HG03432 (cell line): ENCODE measurements around the gene UBE2H.
A peak's percentile ranks its signal among the peaks of the same experiment; 100 is the strongest.
"Not testable (repeated sequence)": the region's sequence is repeated elsewhere in the genome, so short reads cannot be mapped to it uniquely, and the experiment has no call there.

Source experiments
- ATAC-seq: cut with Tn5 transposase; IDR thresholded peaks from one replicate; pipeline ENCODE4 v1.9.1; 2021; ENCODE audit warnings: mild to moderate bottlenecking, moderate library complexity; ENCODE audit not compliant: unreplicated experiment

The UBE2H gene

GRCh38 chr7:129909669-129910068, 43.1 kb downstream of the UBE2H start:
- no peak for ATAC-seq

GRCh38 chr7:129908181-129908580, 44.6 kb downstream of the UBE2H start:
- ATAC-seq, result no peak

- no peak for ATAC-seq
Measured at GRCh38 chr7:129907122-129907736, 45.5 kb downstream of the UBE2H start.

GRCh38 chr7:129906700-129907099, 46.1 kb downstream of the UBE2H start:
- no peak for ATAC-seq

GRCh38 chr7:129903935-129904334, 48.8 kb downstream of the UBE2H start:
- ATAC-seq, result peak; percentile 82

GRCh38 chr7:129902788-129903422, 49.9 kb downstream of the UBE2H start:
- no peak for ATAC-seq

GRCh38 chr7:129898502-129899160, 54.1 kb downstream of the UBE2H start:
- ATAC-seq, result no peak

- no peak for ATAC-seq
Measured at GRCh38 chr7:129898007-129898406, 54.8 kb downstream of the UBE2H start.

- no peak for ATAC-seq
Measured at GRCh38 chr7:129896568-129897382, 56.0 kb downstream of the UBE2H start.

- ATAC-seq, result not testable (repeated sequence)
Measured at GRCh38 chr7:129894184-129894583, 58.6 kb downstream of the UBE2H start.

GRCh38 chr7:129890090-129890489, 62.7 kb downstream of the UBE2H start:
- no peak for ATAC-seq

GRCh38 chr7:129889133-129889844, 63.5 kb downstream of the UBE2H start:
- no peak for ATAC-seq

GRCh38 chr7:129887865-129888264, 64.9 kb downstream of the UBE2H start:
- no peak for ATAC-seq

- no peak for ATAC-seq
Measured at GRCh38 chr7:129886818-129887186, 66.0 kb downstream of the UBE2H start.

- ATAC-seq, result no peak
Measured at GRCh38 chr7:129886167-129886817, 66.5 kb downstream of the UBE2H start.

- no peak for ATAC-seq
Measured at GRCh38 chr7:129884495-129884894, 68.3 kb downstream of the UBE2H start.

- no peak for ATAC-seq
Measured at GRCh38 chr7:129883151-129883550, 69.6 kb downstream of the UBE2H start.

- ATAC-seq, result no peak
Measured at GRCh38 chr7:129882531-129882930, 70.2 kb downstream of the UBE2H start.

GRCh38 chr7:129877146-129877792, 75.5 kb downstream of the UBE2H start:
- no peak for ATAC-seq
